ENCODE data around the gene CYP8B1. TPM values are rescaled to one million over a fixed set of nuclear protein-coding genes. Genes with fewer than 3 reads are reported as not detected.

Gene CYP8B1
- total and polyA plus RNA-seq, 2 of the 13 experiments (the other 11 are each of a cell fraction or from before 2014, with no cell fraction given): 0.58 to 2.0 TPM

DNA sequence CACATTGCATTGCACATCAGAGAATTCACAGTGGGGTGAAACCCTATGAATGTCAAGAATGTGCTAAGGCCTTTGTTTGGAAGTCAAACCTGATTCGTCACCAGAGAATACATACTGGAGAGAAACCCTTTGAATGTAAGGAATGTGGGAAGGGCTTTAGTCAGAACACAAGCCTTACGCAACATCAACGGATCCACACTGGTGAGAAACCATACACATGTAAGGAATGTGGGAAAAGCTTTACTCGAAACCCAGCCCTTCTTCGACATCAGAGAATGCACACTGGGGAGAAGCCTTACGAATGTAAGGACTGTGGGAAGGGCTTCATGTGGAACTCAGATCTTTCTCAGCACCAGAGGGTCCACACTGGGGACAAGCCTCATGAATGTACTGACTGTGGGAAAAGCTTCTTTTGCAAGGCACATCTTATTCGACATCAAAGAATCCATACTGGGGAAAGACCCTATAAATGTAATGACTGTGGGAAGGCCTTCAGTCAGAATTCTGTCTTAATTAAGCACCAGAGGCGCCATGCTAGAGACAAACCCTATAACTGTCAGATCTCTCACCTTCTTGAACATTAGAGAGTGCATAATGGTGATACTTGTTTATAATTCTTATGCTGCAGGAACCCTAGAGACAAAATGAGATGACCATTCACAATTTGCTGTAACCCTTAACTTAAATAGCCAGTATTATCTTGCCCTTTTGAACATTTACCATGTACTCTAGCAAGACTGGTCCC is 39.3 kb upstream of the CYP8B1 start (continued):
- TF ChIP-seq, protein P1, sequence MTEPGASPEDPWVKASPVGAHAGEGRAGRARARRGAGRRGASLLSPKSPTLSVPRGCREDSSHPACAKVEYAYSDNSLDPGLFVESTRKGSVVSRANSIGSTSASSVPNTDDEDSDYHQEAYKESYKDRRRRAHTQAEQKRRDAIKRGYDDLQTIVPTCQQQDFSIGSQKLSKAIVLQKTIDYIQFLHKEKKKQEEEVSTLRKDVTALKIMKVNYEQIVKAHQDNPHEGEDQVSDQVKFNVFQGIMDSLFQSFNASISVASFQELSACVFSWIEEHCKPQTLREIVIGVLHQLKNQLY (CRISPR knock-in tag; IDR thresholded peaks at IDR 0.05): no peak
- TF ChIP-seq, protein P2, sequence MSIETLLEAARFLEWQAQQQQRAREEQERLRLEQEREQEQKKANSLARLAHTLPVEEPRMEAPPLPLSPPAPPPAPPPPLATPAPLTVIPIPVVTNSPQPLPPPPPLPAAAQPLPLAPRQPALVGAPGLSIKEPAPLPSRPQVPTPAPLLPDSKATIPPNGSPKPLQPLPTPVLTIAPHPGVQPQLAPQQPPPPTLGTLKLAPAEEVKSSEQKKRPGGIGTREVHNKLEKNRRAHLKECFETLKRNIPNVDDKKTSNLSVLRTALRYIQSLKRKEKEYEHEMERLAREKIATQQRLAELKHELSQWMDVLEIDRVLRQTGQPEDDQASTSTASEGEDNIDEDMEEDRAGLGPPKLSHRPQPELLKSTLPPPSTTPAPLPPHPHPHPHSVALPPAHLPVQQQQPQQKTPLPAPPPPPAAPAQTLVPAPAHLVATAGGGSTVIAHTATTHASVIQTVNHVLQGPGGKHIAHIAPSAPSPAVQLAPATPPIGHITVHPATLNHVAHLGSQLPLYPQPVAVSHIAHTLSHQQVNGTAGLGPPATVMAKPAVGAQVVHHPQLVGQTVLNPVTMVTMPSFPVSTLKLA (IDR thresholded peaks at IDR 0.05): no peak
- no peak for TF ChIP-seq SRSF4 (IDR thresholded peaks at IDR 0.05; ENCODE audit: low read depth, low read length, poor library complexity, severe bottlenecking)
- TF ChIP-seq, protein P3, sequence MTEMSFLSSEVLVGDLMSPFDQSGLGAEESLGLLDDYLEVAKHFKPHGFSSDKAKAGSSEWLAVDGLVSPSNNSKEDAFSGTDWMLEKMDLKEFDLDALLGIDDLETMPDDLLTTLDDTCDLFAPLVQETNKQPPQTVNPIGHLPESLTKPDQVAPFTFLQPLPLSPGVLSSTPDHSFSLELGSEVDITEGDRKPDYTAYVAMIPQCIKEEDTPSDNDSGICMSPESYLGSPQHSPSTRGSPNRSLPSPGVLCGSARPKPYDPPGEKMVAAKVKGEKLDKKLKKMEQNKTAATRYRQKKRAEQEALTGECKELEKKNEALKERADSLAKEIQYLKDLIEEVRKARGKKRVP (CRISPR knock-in tag; IDR thresholded peaks at IDR 0.05): peak in 1 of 2 experiments; percentile 32; a peak in 1 of 4 replicates
- no peak for TF ChIP-seq ZNF101 (CRISPR knock-in tag; IDR thresholded peaks at IDR 0.05; ENCODE audit: borderline replicate concordance, low read depth)
- no peak for TF ChIP-seq HMGA1 (CRISPR knock-in tag; conservative IDR thresholded peaks at IDR 0.05)
- TF ChIP-seq, protein P4, sequence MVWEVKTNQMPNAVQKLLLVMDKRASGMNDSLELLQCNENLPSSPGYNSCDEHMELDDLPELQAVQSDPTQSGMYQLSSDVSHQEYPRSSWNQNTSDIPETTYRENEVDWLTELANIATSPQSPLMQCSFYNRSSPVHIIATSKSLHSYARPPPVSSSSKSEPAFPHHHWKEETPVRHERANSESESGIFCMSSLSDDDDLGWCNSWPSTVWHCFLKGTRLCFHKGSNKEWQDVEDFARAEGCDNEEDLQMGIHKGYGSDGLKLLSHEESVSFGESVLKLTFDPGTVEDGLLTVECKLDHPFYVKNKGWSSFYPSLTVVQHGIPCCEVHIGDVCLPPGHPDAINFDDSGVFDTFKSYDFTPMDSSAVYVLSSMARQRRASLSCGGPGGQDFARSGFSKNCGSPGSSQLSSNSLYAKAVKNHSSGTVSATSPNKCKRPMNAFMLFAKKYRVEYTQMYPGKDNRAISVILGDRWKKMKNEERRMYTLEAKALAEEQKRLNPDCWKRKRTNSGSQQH (CRISPR knock-in tag; IDR thresholded peaks at IDR 0.05; ENCODE audit: low read depth): no peak
- no peak for TF ChIP-seq FLYWCH1 (CRISPR knock-in tag; IDR thresholded peaks at IDR 0.05)
- no peak for TF ChIP-seq GFI1 (CRISPR knock-in tag; IDR thresholded peaks at IDR 0.05; ENCODE audit: borderline replicate concordance)
- TF ChIP-seq NFIC (IDR thresholded peaks at IDR 0.05; ENCODE audit: low read length): no peak
- TF ChIP-seq ZFP36L1 (CRISPR knock-in tag; IDR thresholded peaks at IDR 0.05): no peak
- TF ChIP-seq, protein P5, sequence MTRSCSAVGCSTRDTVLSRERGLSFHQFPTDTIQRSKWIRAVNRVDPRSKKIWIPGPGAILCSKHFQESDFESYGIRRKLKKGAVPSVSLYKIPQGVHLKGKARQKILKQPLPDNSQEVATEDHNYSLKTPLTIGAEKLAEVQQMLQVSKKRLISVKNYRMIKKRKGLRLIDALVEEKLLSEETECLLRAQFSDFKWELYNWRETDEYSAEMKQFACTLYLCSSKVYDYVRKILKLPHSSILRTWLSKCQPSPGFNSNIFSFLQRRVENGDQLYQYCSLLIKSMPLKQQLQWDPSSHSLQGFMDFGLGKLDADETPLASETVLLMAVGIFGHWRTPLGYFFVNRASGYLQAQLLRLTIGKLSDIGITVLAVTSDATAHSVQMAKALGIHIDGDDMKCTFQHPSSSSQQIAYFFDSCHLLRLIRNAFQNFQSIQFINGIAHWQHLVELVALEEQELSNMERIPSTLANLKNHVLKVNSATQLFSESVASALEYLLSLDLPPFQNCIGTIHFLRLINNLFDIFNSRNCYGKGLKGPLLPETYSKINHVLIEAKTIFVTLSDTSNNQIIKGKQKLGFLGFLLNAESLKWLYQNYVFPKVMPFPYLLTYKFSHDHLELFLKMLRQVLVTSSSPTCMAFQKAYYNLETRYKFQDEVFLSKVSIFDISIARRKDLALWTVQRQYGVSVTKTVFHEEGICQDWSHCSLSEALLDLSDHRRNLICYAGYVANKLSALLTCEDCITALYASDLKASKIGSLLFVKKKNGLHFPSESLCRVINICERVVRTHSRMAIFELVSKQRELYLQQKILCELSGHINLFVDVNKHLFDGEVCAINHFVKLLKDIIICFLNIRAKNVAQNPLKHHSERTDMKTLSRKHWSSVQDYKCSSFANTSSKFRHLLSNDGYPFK (CRISPR knock-in tag; IDR thresholded peaks at IDR 0.05; ENCODE audit: borderline replicate concordance): no peak
- TF ChIP-seq PAWR (CRISPR knock-in tag; IDR thresholded peaks at IDR 0.05; ENCODE audit: borderline replicate concordance): no peak
- TF ChIP-seq PAF1 (CRISPR knock-in tag; IDR thresholded peaks at IDR 0.05): no peak
- TF ChIP-seq, protein P6, sequence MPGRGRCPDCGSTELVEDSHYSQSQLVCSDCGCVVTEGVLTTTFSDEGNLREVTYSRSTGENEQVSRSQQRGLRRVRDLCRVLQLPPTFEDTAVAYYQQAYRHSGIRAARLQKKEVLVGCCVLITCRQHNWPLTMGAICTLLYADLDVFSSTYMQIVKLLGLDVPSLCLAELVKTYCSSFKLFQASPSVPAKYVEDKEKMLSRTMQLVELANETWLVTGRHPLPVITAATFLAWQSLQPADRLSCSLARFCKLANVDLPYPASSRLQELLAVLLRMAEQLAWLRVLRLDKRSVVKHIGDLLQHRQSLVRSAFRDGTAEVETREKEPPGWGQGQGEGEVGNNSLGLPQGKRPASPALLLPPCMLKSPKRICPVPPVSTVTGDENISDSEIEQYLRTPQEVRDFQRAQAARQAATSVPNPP (CRISPR knock-in tag; IDR thresholded peaks at IDR 0.05): no peak
- no peak for TF ChIP-seq ZFP36L2 (CRISPR knock-in tag; IDR thresholded peaks at IDR 0.05)
- TF ChIP-seq ZFX (CRISPR knock-in tag; IDR thresholded peaks at IDR 0.05; ENCODE audit: low read depth): no peak
- TF ChIP-seq DR1 (CRISPR knock-in tag; IDR thresholded peaks at IDR 0.05): no peak
- no peak for TF ChIP-seq EHMT2 (IDR thresholded peaks at IDR 0.05; ENCODE audit: borderline replicate concordance, low read depth, low read length)

All from HepG2 (cell line).